Measurements from ENCODE around the gene WDR81.

DNA sequence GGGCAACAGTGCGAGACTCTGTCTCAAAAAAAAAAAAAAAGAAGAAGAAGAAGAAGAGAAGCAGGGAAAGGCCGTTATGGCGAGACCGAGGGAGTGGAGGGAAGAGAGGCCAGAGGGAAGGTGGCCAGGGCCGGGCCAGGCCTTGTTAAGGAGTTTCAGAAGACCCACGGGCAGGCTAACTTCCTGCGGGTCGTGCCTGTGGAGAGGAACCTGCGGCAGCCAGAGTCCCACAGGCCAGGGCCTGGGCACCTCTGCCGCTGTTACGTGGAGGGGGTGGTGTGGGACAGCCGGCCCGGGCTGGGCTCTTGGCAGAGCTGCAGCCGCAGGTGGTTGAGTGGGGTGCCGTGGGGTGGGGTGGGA lies 5.4 kb downstream of the WDR81 start:
- TF ChIP-seq, protein P1, sequence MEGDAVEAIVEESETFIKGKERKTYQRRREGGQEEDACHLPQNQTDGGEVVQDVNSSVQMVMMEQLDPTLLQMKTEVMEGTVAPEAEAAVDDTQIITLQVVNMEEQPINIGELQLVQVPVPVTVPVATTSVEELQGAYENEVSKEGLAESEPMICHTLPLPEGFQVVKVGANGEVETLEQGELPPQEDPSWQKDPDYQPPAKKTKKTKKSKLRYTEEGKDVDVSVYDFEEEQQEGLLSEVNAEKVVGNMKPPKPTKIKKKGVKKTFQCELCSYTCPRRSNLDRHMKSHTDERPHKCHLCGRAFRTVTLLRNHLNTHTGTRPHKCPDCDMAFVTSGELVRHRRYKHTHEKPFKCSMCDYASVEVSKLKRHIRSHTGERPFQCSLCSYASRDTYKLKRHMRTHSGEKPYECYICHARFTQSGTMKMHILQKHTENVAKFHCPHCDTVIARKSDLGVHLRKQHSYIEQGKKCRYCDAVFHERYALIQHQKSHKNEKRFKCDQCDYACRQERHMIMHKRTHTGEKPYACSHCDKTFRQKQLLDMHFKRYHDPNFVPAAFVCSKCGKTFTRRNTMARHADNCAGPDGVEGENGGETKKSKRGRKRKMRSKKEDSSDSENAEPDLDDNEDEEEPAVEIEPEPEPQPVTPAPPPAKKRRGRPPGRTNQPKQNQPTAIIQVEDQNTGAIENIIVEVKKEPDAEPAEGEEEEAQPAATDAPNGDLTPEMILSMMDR (IDR thresholded peaks at IDR 0.05; ENCODE audit: low read length): no peak
- no peak for TF ChIP-seq EZH2 (IDR thresholded peaks at IDR 0.05; ENCODE audit: borderline replicate concordance, low read length)

All from OCI-LY1 (cell line).